Left lobe of liver (tissue), 2 donors: ENCODE data around the gene PGBD1. TPM values are rescaled to one million over a fixed set of nuclear protein-coding genes. Genes with fewer than 3 reads are reported as not detected.

Experiments
- ATAC-seq: fragments of 200-7000 bp; cut with Tn5 transposase; one replicate; pipeline ENCODE4 v1.9.1; 2020; ENCODE audit warnings: mild to moderate bottlenecking, moderate library complexity
- DNase-seq: peaks from one replicate; pipeline ENCODE4 v3.0.0-alpha.2; 2020; ENCODE audit warnings: low spot score
- total RNA-seq: library from RNA; stranded (reverse); gene quantifications from one replicate; pipeline ENCODE4 v1.2.1, GENCODE V29; 2021
- donor health status: DM: no; HTN: no; CAD: no; lungs with moderate emphysema.
- donor health status: DM: no; HTN: yes; CAD: no.

PGBD1 gene
- total RNA-seq, 1 donor from 2014 or later = 1.0 TPM

DNA sequence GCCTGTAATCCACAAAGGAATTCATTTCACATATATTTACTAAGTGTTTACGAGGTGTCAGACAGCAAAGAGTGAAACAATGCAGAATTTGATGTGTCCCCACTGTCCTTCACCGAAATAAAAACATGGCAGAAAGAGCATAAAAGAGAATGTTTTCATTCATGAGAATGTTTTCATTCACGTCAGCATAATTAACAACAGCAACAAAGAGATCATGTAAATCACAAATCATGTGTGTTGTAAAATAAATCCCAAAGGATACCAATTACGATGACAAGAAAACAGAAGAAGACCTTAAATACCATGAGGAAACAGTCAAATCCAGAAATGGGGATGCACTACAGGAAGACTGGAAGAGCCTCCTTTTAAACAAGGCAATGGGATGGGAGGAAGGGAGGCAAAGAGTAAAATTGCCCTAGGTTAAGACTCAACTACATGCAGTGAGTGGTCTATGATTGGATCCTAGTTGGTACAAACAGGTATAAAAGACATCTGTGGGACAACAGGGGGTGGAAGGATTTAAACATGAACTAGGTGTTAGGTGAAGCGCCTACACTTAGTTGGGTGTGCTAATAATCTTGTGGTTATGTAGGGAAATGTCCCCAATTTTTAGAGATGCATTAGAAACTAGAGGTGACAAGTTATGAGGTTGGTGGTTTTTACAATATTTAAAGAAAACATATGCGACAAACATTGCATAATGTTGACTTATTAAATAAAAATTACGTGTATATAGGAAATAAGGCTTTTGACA, 53.1 kb downstream of the PGBD1 start:
- ATAC-seq (no peak), DNase-seq (no peak)

- ATAC-seq (no peak), DNase-seq (no peak)
These were observed 53.7 kb downstream of the PGBD1 start for GRCh38 chr6:28335040-28335563.

- DNase-seq = peak; percentile 93
- ATAC-seq = peak; percentile 93
These were observed 54.4 kb downstream of the PGBD1 start, which contains the start of gene ZSCAN31 for GRCh38 chr6:28335564-28336283. Gene ZSCAN31, minus strand, starts transcription at chr6:28336148. Its CDS starts 6,465 bp downstream, at chr6:28329683.

DNA sequence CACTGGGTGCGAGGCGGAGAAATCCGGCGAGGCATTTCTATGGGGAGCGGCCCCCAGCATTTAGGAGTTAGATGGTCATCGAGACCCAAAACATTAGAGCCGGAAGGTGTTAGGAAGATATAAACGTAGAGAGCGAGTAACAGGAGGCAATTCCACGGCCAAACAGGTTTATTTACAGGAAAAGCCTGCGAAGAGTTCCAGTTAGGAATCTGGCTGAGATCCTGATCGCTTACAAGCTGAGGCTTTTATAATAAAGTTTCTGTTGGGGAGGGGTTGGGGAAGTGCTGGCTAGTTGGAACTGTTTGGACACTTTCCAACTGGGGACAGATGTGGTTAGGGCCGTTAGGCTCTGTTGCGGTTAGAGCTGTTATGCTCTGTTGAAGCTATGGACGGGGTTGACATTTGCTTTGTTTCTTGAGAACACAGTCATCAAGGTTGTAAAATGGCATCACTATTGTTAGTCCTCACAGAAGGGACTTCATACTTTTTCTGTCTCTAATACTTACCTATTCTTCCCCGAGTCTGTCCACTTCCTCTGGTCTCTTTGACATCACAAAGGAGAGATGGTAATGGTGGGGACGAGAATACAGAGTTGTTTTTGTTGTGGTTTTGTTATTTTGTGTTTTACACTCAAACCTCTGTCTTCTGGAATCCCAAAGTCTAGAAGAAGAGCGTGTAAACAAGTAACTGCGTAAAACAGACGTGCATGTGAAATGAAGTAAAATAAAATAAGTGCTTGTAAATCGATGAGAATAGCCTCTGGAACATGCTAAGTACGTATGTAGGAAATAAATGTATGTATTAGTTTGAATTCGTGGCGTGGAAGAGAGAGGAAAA, 55.1 kb downstream of the PGBD1 start:
- no peak for DNase-seq
- ATAC-seq = peak; percentile 15

DNA sequence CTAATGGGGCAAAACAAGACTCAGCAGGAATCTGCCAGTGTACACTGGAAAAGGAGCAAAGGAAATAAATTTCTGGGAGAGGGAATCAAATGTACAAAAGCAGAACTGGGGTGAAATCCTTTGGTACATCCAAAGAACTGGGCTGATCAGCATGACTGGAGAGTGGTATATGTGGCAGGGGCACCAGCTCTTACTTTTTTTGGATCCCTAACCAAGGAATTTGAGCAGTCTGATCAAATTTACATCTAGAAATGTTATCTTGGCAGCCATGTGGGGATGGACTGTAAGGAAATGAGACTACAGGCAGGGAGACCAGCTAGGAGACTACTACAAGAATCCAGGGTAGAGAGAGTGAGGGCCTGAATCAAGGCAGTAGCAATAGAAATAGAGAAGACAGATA, 55.7 kb downstream of the PGBD1 start:
- no peak for ATAC-seq
- no peak for DNase-seq

DNA sequence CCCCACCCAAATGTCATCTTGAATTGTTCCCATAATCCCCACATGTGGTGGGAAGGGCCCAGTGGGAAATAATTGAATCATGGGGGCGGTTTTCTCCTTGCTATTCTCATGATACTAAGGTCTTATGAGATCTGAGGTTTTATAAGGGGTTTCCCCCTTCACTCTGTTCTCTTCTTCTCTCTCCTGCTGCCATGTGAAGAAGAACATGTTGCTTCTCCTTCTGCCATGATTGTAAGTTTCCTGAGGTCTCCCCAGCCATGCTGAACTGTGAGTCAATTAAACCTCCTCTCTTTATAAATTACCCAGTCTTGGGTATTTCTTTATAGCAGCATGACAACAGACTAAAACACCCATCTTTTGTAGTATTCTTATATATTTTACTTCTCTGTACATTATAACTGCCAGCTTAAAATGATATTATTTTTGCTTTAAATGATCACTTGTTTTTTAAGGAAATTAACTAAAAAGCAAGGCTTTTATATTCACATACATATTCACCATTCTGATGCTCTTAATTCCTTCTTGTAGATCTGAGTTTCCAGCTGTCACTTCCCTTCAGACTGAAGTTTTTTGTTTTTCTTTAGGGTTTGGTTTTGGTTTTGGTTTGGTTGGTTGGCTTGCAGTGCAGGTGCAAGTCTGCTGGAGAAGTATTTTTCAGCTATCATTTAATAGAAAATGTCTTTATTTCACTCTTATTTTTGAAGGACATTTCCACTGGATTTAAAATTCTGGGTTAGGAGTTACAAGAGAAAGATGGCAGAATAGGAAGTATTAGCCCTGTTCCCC, 59.1 kb downstream of the PGBD1 start:
- DNase-seq (no peak), ATAC-seq (no peak)

DNA sequence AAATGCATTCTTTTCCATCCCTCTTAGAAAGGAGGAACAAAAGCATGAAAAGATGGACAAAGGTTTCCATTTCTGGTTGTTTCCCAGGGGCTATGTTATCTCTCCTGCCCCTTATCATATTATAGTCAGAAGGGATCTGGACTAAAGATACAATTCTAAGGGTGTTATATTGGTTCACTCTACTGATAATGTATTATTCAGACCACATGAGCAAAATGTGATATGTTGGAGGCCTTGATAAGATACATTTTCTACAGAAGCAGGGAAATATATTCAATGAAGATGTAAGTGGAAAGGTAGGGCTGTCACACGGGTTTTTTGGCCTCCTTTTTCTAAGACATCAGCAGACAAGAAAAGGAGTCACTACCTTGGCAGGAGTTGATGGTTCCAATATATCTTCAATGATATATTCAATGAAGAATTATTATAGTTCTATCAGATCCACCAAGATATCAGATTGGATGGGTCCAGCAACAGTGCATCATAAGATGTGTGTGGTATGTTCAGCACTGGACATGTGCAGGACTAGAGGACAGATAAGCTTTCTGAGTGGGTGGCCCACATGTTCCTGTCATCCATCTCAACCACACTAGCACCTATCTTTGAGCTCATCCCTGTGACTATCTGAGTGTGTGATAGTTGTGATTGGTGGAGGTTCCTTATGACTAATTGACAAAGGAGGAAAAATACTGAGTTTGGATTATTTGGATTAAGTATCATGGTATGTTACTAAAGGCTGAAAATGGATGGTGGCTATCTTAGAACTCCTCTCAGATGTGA, 62.7 kb downstream of the PGBD1 start:
- no peak for DNase-seq
- no peak for ATAC-seq

- no peak for DNase-seq
- no peak for ATAC-seq
These were observed 63.8 kb downstream of the PGBD1 start for GRCh38 chr6:28345201-28345600.

- no peak for ATAC-seq
- DNase-seq = no peak
These were observed 65.7 kb downstream of the PGBD1 start for GRCh38 chr6:28347119-28347518.

- ATAC-seq = peak; percentile 29
- no peak for DNase-seq
These were observed 68.0 kb downstream of the PGBD1 start for GRCh38 chr6:28349344-28349891.

DNA sequence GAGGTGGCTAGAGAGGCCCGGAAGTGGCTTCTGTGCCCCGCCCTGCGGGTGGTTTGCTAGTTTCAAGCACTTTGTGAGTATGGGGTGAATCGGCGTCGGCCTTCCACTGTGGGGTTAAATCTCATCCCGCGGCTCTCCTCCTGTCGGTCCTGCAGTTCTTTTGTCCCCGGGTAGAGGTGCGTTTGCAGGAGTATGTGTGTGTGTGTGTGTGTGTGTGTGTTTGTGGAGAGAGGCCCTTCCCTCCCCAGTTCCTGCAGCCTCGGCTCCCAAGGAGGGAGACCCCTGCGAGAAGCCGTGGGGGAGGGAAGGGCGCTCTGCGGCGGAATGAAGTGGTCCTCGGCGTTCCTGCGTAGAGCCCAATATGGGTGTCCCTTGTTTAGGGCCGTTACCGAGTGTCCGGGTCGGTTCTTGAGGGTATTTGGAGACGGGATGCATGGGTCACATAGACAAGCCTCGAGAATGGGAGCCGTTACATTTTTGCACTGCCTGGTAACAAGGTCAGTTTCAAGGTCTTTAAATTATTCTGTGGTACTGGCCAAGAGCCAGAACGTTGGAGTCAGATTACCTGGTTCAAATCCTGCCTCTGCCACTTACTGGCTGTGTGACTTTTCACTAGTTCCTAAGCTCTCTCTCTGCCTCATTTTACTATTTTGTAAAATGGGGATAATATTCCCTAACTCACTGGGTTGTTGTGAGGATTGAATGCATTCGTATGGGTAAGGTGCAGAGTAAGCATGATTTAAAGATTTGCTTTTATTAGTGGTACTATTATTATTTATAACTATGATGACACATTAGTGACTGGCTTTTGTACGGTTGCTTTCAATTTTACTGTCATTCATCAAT, 68.7 kb downstream of the PGBD1 start, which contains the start of gene ZKSCAN3:
Gene ZKSCAN3, plus strand, starts transcription at position 56 of the 846 bp plus-strand sequence. CDS start 9,640 bp downstream, outside the sequence.
- ATAC-seq (peak; percentile 99), DNase-seq (peak; percentile 85)

- no peak for DNase-seq
These were observed 69.7 kb downstream of the PGBD1 start for GRCh38 chr6:28351087-28351486.

DNA sequence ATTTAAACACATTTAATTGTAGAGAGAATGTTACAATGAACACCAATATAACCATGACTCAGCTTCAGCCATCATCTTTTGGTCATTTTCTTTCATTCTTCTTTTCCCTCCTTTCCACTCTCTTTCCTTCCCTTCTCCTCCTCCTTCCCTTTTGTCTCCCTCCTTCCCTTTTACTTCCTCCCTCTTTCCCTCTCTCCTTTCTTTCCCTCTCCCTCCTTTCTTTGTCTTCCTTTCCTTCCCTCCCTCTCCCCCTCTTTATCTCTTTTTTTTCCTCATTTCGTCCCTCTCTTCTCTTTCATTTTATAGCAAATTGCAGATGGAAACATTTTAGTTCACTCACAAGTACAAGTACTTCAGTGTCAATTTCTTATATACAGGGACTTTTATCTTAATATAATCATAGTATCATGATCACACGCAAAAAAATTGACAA, 70.1 kb downstream of the PGBD1 start:
- ATAC-seq (no peak), DNase-seq (no peak)

More at GRCh38 chr6:28351087-28351486, 69.7 kb downstream of the PGBD1 start:
- no peak for ATAC-seq

Other genes starting within 250 kb of the PGBD1 start
- 0.53 TPM for gene ZNF165, start 201.0 kb upstream of the PGBD1 start, total RNA-seq
- gene ZSCAN16, start 157.0 kb upstream of the PGBD1 start, total RNA-seq = 1.7 TPM
- gene ZKSCAN8, start 139.7 kb upstream of the PGBD1 start, total RNA-seq = 6.3 TPM
- 2.2 TPM for gene ZSCAN9, start 56.3 kb upstream of the PGBD1 start, total RNA-seq
- 2.6 TPM for gene ZKSCAN4, start 29.3 kb upstream of the PGBD1 start, total RNA-seq
- gene NKAPL, start 22.3 kb upstream of the PGBD1 start, total RNA-seq = 0.45 TPM
- gene ZSCAN26, start 14.4 kb upstream of the PGBD1 start, total RNA-seq = 5.5 TPM
- gene ZSCAN31, start 54.6 kb downstream of the PGBD1 start, total RNA-seq = 2.4 TPM
- 2.4 TPM for gene ZKSCAN3, start 68.4 kb downstream of the PGBD1 start, total RNA-seq
- gene ZSCAN12, start 118.2 kb downstream of the PGBD1 start, total RNA-seq = 1.2 TPM
- 0.40 TPM for gene ZSCAN23, start 161.9 kb downstream of the PGBD1 start, total RNA-seq
- not detected for gene GPX6, start 234.2 kb downstream of the PGBD1 start, total RNA-seq
- gene GPX5, start 244.3 kb downstream of the PGBD1 start, total RNA-seq = not detected